Renal cortical epithelial cell (primary cell): Measurements from ENCODE around the gene PMPCA. TPM values are rescaled to one million over a fixed set of nuclear protein-coding genes. Genes with fewer than 3 reads are reported as not detected.

Experiments
- DNase-seq: peaks from one replicate; pipeline ENCODE4 v3.0.0-alpha.2; 2011; ENCODE audit warnings: low read depth
- total RNA-seq: library from RNA; depleted of rRNA; stranded (reverse); fragments of >200 nt; gene quantifications from 2 replicates; pipeline ENCODE4 v1.2.3, GENCODE V29; 2014

PMPCA gene
- total RNA-seq = 45.8 and 48.1 TPM in 2 replicates

GRCh38 chr9:136410500-136411287, at the start of gene PMPCA, which contains the start of gene ENTR1:
Gene PMPCA (plus strand): TSS chr9:136410658. CDS start chr9:136410669, 11 bp downstream.
Gene ENTR1 (minus strand): TSS chr9:136410614. CDS start chr9:136410397, 217 bp downstream.
- peak; percentile 63 for DNase-seq

- no peak for DNase-seq
Measured at GRCh38 chr9:136361047-136361753, 49.3 kb upstream of the PMPCA start.

GRCh38 chr9:136361754-136362449, 48.6 kb upstream of the PMPCA start:
- DNase-seq = no peak

GRCh38 chr9:136362450-136362784, 48.0 kb upstream of the PMPCA start:
- no peak for DNase-seq

- peak; percentile 81 for DNase-seq
Measured at GRCh38 chr9:136363106-136363948, 47.1 kb upstream of the PMPCA start, which contains the start of gene DNLZ. Gene DNLZ (minus strand): TSS chr9:136363744. CDS start chr9:136363714, 30 bp downstream.

- DNase-seq = no peak
Measured at GRCh38 chr9:136363949-136364748, 46.3 kb upstream of the PMPCA start.

- DNase-seq = no peak
Measured at GRCh38 chr9:136364942-136365774, 45.3 kb upstream of the PMPCA start.

- no peak for DNase-seq
Measured at GRCh38 chr9:136365775-136366222, 44.7 kb upstream of the PMPCA start.

- no peak for DNase-seq
Measured at GRCh38 chr9:136366826-136367225, 43.6 kb upstream of the PMPCA start.

GRCh38 chr9:136367296-136368145, 42.9 kb upstream of the PMPCA start:
- no peak for DNase-seq

GRCh38 chr9:136368190-136368589, 42.3 kb upstream of the PMPCA start:
- DNase-seq = no peak

- no peak for DNase-seq
Measured at GRCh38 chr9:136370037-136370436, 40.4 kb upstream of the PMPCA start.

- peak; percentile 19 for DNase-seq
Measured at GRCh38 chr9:136370687-136371532, 39.5 kb upstream of the PMPCA start.

GRCh38 chr9:136371533-136371880, 39.0 kb upstream of the PMPCA start:
- DNase-seq = no peak

- no peak for DNase-seq
Measured at GRCh38 chr9:136372006-136372405, 38.5 kb upstream of the PMPCA start.

GRCh38 chr9:136372561-136373299, 37.7 kb upstream of the PMPCA start:
- peak; percentile 78 for DNase-seq
